KG1 (cell line): ENCODE data around the gene MAPRE3.
"Not testable (repeated sequence)": the region's sequence is repeated elsewhere in the genome, so short reads cannot be mapped to it uniquely, and the experiment has no call there.

Source experiments
- DNase-seq: peaks from one replicate; lab custom pipeline; 2025; lab: John Stamatoyannopoulos, UW

The MAPRE3 gene

DNA sequence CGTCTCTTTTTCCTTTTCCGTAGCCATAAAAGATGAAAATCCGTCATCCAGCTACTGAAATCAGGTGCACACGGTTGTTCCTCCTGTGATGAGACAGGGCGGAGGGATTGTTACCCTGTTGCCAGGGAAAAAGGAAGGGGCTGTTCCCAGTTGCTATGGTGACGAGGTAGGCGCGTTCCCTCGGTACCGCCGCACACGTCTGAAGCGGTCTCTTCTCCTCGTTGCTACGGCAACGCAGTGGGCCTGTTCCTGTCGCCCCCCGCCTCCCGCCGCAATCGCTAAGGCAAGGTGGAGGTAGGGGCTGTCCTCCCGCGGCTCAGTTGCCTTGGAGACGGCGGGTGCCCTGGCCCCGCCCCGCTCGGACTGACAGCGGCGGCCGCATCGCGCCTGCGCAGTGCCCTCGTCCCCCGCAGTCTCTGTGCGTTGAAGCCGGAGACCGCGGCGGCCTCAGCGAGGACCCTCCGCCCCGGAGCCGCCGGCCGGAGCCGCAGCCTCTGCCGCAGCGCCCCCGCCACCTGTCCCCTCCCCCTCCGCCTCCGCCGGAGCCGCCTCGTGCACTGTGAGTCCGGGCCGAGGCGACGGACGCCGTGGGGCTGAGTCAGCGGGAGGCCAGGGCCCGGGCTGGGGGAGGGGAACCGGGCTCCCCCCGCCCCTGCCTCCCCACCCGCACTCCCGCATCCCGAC, at the start of gene MAPRE3:
MAPRE3 (plus strand) TSS at position 394 of the 684 bp plus-strand sequence. CDS start 51,582 bp downstream, outside the sequence.
- no peak for DNase-seq

DNA sequence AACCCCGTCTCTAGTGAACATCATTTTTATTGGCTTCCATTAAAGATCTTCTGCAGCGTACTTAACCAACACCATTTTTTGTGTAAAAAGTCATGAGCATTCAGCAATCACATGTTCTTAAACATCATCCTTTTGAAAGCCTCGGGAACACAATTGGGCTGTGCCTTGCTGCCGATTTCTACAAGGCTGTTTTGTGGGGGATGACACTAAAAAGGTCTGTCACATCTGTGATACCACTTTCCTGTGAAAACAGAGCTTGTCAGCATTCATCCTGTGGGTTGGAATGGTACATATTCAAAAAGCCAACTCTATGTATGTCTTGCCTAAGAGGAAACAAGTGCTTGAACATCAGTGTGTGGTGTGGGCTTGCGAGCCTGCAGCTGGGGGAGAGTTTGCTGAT, 49.1 kb upstream of the MAPRE3 start:
- no peak for DNase-seq

DNA sequence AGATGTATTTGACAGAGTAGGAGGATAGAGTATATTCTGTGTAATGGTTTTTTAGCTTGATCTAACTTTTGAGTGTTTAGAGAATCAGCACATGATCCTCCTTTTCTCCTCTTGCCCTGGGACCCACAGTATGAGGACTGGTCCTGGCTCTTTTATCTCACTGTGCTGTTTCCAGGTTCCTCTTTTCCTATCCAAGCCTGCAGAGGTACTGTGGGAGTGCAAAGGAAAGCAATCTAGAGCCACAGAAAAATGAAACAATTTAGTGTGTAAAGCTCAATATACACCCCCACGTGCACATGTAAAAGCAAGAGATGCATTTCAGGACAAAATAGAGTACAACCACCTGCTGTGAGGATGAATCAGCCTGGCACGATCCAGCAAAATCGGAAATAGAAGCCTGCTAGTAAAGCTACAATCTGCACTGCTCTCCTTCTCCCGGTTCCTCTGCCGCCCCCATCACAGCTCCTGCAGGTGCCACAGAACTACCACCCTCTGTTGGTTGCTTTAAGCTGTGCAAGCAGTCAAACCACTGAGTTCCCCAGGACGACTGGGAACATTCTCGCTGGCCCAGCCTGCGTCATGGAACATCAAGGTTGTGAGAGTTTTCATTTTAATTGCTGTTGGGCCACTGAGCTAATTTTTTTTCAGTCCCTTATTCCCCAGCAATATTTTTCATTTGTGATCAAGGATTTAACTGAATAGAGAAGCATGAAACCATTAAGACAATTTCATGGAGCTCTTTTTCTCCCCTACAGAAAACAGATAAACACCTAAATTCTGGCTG, 47.8 kb upstream of the MAPRE3 start:
- no peak for DNase-seq

DNA sequence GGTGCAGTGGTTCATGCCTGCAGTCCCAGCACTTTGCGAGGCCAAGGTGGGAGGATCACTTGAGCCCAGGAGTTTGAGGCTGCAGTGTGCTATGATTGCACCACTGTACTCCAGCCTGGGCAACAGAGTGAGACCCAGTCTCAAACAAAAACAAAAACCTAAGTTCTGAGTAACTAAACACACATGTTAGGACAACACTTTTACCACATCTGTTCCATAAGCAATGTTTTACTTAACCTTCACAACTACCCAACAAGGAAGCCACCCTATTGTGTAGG, 47.3 kb upstream of the MAPRE3 start:
- DNase-seq, result not testable (repeated sequence)

DNA sequence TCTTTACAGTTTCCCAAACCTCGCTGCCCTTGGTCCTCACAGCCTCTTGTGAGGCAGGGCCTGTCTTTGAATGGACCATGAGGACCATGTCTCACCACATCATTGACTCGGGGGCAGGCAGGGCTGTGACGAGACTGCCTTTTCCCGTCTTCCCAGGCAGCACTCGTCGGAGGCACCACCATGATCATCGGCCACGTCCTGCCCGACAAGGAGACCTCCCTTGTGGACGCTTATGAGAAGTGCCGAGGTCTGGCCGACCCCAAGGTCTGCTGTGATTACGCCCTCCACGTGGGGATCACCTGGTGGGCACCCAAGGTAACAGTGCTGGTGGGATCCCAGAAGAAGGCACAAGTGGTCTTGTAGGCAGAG, 45.7 kb upstream of the MAPRE3 start:
- no peak for DNase-seq

DNA sequence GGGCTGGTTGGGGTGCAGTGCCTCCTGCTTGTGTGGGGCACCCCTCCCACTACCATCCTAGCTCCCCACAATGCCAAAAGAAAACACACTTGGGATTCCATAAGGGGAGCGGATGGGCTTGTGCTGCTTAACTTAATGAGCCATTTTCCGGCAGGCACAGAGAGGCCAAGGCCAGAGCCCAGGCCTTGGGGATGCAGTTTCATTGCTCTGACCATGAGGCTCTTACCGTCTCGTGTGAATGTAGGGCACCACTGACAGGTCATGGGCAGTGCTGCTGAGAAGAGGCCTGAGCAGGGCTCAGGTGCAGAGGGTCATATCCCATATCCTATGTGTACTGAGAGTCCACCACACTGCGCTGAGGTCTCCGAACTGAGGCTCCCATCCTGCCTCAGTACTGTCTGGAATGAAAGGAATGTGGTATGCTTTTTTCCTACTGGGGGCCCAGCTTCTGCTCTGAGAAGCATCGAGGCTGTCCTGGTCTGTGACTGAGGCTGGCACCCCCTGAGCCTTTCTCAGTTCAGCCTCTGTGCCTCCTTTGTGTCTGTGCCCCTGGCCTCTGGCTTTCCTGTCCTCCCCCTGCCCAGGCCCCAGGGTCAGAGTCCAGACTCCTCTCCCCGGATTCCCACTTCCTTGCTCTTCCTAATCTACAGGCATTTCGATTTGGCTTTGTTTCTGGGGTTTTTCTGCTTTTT, 45.2 kb upstream of the MAPRE3 start:
- no peak for DNase-seq

DNA sequence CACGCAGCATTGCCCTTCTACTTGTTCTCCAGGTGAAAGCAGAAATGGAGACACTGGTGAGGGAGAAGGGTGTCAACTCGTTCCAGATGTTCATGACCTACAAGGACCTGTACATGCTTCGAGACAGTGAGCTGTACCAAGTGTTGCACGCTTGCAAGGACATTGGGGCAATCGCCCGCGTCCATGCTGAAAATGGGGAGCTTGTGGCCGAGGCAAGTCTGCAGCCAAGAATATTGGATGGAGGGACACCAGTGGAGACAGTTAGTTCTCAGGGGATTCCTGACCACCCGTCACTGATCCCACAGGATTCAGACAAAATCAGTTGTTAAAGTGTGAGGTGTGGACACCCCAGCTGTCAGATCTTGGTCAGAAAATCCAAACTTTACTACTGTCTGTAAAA, 43.2 kb upstream of the MAPRE3 start:
- no peak for DNase-seq

DNA sequence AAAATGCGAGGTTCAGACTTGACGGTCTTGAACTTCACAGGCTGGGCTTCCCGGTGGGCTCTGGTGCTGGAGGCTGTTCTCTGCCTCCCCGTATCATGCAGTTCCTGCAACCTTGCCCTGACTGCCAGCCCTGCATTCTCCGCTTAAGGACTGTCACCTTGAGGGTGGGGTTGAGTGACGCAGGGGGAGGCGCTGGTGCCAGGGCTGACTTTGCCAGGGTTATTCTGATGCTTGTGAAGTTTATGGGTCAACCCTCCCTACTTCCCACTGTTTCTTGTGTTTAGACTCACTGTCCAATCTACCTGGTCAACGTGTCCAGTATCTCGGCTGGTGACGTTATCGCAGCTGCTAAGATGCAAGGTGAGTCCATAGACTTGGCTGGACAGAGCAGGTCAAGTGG, 37.5 kb upstream of the MAPRE3 start:
- no peak for DNase-seq

DNA sequence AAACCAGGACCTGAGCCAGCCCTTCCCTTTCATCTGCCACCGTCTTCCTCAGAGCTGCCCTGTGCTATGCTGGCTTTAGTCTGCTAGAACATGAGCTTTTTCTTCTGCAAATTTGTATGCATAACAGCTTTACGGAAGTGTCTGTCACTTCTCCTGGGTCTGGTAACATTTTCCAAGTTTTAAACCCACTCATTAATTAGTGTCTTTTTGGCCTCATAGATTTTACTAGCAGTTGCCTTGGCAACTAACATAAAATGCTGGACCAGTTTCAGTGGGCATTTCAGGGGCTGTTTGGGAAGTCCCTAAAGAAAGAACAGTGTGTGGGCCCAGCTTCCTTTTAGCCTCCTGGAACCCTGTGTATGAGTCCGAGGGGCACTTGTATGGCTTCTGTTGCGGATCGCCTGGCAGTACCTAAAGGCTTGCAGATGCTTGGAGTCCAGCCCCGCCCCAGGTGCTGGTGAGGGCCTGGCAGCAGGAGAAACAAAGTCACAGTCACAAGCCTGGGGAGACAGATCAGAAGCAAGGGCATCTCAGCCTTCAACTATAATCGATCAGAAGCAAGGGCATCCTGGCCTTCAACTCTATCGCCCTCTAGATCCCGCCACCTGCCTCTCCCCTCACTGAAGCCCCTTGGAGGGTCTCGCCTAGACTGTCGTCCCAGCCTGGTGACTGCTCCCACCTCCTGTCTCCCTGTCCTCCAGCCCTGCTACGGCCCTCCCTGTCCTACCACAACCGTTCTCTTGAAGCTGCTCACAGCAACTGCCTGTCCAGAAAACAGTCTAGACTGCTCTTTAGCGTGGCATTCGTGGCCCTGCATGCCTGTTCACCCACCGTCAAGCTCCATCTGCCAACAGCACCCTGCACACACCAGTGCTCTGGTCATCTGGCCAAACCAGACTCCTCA, 36.8 kb upstream of the MAPRE3 start:
- no peak for DNase-seq

DNA sequence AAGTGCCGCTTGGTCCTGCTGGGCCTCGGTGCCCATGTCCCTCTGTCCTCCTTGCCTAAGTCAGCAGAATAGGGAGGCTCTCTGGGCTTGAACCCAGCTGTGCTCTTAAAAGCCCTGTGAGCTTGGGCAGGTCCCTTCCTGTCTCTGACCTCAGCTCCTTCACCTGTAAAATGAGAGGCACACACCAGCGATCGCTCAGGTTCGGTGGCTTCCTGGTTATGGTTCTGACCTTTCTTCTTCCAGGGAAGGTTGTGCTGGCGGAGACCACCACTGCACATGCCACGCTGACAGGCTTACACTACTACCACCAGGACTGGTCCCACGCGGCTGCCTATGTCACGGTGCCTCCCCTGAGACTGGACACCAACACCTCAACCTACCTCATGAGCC, 36.1 kb upstream of the MAPRE3 start:
- DNase-seq, result no peak

DNA sequence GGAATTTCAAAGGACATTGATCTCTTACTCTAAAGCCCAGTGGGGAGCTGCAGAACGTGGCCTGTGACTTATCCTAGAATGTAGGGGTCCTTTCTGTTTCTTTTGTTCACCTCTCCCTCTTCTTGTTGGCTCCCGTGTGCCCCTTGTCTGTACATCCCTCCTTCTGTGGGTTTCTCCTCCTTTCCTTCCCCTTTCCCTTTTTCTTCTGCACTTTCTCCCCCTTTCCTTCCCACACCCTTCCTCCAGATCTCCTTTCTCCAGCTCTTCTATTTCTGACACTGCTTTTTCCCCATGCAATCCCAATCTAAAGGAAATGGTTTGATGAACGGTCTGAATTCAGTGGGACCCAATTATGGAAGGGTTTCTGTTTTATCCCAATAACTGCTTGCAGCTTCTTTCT, 35.5 kb upstream of the MAPRE3 start:
- DNase-seq, result no peak

DNA sequence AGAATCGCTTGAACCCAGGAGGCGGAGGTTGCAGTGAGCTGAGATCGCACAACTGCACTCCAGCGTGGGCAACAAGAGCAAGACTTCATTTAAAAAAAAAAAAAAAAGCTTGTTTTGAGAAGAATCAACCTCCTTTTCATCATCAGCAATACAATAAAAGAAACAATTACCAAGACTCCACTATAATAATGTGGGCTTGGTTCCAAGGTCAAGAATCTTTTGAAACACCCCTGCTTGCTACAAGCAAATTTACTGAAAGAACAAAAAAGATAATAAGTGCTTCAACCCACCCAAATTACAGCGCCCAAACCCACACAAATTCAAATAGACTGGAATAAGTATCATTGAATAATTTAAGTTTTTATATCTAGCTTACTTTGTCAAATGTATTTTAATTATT, 33.6 kb upstream of the MAPRE3 start:
- no peak for DNase-seq

DNA sequence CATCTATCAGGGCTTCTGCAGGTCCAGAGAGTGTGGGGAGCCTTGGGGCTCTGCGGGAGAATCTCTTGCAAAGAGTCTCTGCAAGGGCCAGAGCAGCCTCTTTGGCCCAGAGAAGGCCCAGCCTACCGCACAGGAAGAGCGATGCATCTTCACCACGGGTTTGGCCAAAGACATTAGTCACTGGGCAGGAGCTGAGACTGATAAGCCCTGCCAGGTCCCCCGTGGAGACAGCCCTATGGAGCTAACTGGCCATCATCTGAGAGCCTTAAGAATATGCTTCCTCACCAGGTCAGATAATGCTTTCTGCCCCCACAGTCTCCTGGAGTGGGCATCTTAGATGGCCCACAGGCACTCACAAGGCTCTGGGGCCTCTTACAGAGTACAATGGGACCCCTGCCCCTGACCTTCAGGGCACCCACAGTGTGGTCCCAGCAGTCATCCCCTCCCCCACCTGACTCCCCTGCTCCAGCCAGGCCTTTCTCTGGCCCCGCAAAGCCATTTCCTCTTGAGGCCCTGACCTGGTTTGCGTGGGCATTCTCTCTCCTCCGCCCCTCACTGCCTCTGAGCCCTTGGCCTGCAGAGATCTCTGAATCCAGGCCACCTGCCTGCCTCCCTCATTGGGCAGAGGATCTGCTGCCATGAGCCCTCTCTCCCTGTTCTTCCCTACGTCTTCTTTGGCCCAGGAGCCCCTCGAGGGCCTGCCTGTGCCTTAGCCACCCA, 31.9 kb upstream of the MAPRE3 start:
- no peak for DNase-seq

DNA sequence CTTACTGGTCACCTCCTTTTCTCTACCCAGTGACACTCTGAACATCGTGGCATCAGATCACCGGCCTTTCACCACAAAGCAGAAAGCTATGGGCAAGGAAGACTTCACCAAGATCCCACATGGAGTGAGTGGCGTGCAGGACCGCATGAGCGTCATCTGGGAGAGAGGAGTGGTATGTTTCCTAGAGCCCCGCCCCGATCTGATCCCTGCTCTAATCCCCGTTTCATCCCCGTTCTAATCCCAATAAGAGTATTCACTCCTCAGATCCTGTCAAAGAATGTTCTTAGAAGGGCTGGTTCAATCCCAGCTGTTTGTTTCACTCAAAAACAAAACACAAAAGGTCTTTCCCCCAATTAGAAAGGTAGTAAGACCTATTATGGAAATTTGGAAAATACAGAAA, 30.4 kb upstream of the MAPRE3 start:
- no peak for DNase-seq

DNA sequence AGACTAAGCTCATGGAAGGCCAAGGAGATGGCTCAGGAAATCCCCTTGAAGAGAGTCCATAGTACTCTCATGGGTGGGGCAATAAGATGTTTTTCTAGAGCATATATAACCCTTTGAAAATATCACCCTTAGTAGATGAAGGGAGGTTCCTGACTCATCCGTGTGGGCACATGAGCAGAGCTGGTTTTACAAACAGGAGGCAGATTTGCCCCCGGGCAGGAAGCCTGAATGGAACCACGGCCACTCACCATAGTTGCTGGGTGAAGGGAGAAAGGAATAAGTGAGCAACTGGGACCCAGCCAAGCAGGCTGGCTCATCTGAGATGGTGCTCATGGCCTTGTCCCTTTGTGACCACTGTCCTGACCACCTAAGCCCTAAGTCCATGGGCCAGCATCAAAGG, 29.0 kb upstream of the MAPRE3 start:
- DNase-seq, result no peak

DNA sequence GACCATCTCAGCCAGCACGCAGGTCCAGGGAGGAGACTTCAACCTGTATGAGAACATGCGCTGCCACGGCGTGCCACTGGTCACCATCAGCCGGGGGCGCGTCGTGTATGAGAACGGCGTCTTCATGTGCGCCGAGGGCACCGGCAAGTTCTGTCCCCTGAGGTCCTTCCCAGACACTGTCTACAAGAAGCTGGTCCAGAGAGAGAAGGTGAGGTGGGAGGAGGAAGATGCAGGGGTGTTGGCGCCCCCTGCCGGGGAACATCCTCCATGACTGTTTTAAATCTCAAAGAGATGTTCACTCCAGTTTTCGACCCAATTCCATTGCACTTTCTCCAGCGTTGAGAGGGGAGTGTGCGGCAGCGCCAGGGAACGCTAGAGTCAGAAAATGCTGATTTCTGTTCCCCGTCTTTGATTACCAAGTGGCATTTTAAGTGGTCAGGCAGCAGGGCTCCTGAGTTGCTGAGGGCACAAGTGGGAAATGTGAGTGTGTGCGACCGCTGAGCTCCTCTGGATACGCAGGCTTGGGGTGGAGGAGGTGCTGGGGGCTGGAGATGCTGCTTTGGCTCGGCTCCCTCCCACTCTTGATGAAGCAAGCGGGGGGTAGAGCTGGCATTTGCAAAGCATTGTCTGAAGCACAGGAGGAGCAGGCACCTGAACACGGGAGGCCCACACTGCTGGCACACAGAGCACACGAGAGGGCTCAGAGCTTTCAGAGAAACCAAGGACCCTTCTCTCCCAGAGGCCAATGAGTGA, 27.7 kb upstream of the MAPRE3 start:
- DNase-seq, result no peak

DNA sequence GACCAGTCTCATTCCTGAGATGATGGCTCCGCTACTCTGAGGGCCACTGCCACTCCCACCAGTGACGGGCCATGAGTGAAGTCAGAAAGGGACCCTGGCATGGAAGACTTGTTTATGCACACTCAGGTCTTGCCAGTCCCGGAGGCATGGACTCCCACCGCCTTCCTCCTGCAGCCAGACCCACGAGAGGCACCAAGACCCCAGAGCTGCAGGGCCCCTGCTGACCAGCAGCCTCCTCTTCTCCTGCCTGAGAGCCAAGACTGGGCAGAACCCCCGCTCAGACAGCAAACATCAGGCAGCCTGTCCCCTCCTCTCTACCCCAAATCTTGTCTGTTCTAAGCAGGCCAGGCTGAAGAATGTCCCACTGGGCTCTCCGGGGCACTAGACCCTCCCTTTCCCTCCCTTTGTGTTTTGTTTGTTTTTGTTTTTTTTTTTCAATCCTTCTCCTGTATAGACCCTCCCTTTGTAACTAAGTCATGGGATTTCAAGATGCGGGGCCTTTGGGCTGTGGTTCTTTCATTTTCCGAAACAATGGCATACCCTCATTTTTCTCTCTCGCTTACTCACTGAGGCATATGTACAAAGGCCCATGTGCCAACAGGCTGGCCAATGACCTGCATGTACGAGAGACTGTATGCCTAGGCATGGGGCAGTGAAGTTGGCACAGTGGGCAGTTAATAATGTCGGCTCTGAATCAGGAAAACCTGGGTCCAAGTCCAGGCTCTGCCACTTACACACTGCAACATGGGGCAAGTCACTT, 24.3 kb upstream of the MAPRE3 start:
- DNase-seq, result no peak

DNA sequence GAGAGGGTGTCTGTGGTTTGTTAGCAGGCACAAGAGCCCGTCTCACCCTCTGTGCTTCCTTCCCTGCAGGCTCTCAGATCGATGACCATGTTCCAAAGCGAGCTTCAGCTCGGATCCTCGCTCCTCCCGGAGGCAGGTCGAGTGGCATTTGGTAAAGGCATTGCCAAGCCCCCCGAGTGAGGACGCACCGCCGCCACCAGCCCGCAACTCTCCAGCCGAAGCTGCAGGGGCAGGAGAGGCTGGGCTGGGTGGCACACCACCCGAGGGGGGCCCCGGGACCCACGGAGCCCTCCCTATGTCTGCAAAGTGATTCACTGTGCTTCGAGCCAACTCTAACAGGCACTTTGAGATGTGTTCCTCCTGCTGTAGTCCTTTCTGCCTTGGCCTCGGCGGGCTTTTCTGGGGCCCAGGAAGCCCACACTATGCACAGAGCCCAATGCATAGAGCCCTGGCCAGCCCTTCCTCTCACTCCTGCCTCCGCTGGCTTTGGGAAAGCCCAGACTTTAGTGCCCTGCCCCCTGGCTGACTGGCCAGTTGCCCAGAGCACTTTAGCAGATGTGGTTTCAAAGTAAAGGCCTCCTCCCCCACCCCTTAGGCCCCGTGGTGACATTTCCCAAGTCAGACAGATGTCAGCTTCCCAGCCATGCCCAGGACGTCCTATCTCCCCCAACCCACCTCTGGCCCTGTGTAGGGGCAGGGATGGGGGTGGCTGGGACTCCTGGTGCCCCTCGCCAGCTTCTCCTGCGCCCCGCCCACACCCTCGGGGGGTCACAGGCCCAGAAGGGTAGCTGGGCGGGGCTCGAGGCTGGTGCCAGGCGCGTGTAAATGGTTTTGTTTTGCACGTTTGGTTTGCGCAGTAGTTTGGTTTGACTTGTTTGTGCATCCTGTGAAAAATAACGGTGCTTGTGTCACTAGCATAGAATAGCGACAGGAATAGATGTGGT, 23.3 kb upstream of the MAPRE3 start:
- no peak for DNase-seq

DNA sequence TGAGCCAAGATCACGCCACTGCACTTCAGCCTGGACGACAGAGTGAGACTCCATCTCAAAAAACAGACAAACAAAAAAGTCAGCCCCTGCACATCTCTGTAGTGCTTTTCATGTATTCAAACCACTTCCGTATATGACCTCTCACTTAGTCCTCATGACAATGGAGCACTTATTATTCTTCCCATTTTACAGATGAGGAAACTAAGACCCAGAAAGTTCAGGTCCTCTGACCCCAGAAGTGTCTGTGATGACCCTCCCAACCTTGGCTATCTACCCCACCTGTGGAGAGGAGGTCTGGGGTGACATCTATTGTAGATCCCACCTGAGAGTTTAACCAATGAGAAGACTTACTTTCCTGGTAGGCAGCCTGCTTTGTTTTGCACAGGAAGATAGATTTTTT, 21.6 kb upstream of the MAPRE3 start:
- DNase-seq, result no peak
